ENCODE data around the gene PRDM8.
A peak's percentile ranks its signal among the peaks of the same experiment; 100 is the strongest.

PRDM8 gene

GRCh38 chr4:80195441-80196140 is 1.7 kb upstream of the PRDM8 start:
- TF ChIP-seq CTCF (IDR thresholded peaks at IDR 0.05; ENCODE audit: insufficient read depth, low read depth, low read length, missing control alignments): no peak
- DNase-seq (ENCODE audit: low read depth): no peak
- no peak overlapping the region for H3K4me3 ChIP-seq (ENCODE audit: low read depth, low read length)

GRCh38 chr4:80196259-80196921 is 913 bp upstream of the PRDM8 start:
- peak overlapping the region; percentile 7; the same call in 1 of the 2 replicates for H3K4me3 ChIP-seq (ENCODE audit: low read depth, low read length)
- no peak for DNase-seq (ENCODE audit: low read depth)
- no peak for TF ChIP-seq CTCF (IDR thresholded peaks at IDR 0.05; ENCODE audit: insufficient read depth, low read depth, low read length, missing control alignments)

- H3K4me3 ChIP-seq (ENCODE audit: low read depth, low read length): no peak overlapping the region
- DNase-seq (ENCODE audit: low read depth): no peak
Measured at GRCh38 chr4:80197601-80198440, 518 bp downstream of the PRDM8 start.

GRCh38 chr4:80198441-80198837 is 1.1 kb downstream of the PRDM8 start:
- TF ChIP-seq CTCF (IDR thresholded peaks at IDR 0.05; ENCODE audit: insufficient read depth, low read depth, low read length, missing control alignments): no peak
- H3K4me3 ChIP-seq (ENCODE audit: low read depth, low read length): no peak overlapping the region
- DNase-seq (ENCODE audit: low read depth): no peak

More at GRCh38 chr4:80197601-80198440, 518 bp downstream of the PRDM8 start:
- TF ChIP-seq CTCF (IDR thresholded peaks at IDR 0.05; ENCODE audit: insufficient read depth, low read depth, low read length, missing control alignments): no peak

- TF ChIP-seq CTCF (IDR thresholded peaks at IDR 0.05; ENCODE audit: insufficient read depth, low read depth, low read length, missing control alignments): no peak
- no peak for DNase-seq (ENCODE audit: low read depth)
- no peak overlapping the region for H3K4me3 ChIP-seq (ENCODE audit: low read depth, low read length)
Measured at GRCh38 chr4:80199004-80199560, 1.8 kb downstream of the PRDM8 start.

GRCh38 chr4:80199947-80200346 is 2.6 kb downstream of the PRDM8 start:
- no peak for TF ChIP-seq CTCF (IDR thresholded peaks at IDR 0.05; ENCODE audit: insufficient read depth, low read depth, low read length, missing control alignments)
- DNase-seq (ENCODE audit: low read depth): no peak
- H3K4me3 ChIP-seq (ENCODE audit: low read depth, low read length): no peak overlapping the region
